Activated CD8-positive, alpha-beta memory T cell treated with anti-CD3 and anti-CD28 coated beads, Interleukin-2, amount 50 U/mL, for 1 hour (primary cell): ENCODE data around the gene KYAT1.
"Not testable (repeated sequence)": the region's sequence is repeated elsewhere in the genome, so short reads cannot be mapped to it uniquely, and the experiment has no call there.

ENCODE experiments used
- DNase-seq: peaks from one replicate; pipeline ENCODE4 v3.0.0-alpha.2; 2020; ENCODE audit errors: extremely low read depth

The KYAT1 gene

GRCh38 chr9:128885376-128885775, 3.6 kb upstream of the KYAT1 start:
- DNase-seq = no peak

- no peak for DNase-seq
Measured at GRCh38 chr9:128884164-128884563, 2.4 kb upstream of the KYAT1 start.

- DNase-seq = no peak
Measured at GRCh38 chr9:128882677-128883603, 1.2 kb upstream of the KYAT1 start.

GRCh38 chr9:128877852-128878251, 3.9 kb downstream of the KYAT1 start:
- DNase-seq = no peak

GRCh38 chr9:128870941-128871265, 10.8 kb downstream of the KYAT1 start:
- not testable (repeated sequence) for DNase-seq

GRCh38 chr9:128870128-128870940, 11.4 kb downstream of the KYAT1 start:
- DNase-seq = no peak

- DNase-seq = peak; percentile 44
Measured at GRCh38 chr9:128863647-128864046, 18.1 kb downstream of the KYAT1 start.

- DNase-seq = no peak
Measured at GRCh38 chr9:128862401-128862851, 19.3 kb downstream of the KYAT1 start.

- no peak for DNase-seq
Measured at GRCh38 chr9:128861501-128861900, 20.2 kb downstream of the KYAT1 start.

- DNase-seq = no peak
Measured at GRCh38 chr9:128860937-128861336, 20.8 kb downstream of the KYAT1 start.

- not testable (repeated sequence) for DNase-seq
Measured at GRCh38 chr9:128858476-128858875, 23.3 kb downstream of the KYAT1 start.

- not testable (repeated sequence) for DNase-seq
Measured at GRCh38 chr9:128854454-128854853, 27.3 kb downstream of the KYAT1 start.

GRCh38 chr9:128852646-128853045, 29.1 kb downstream of the KYAT1 start:
- DNase-seq = not testable (repeated sequence)

- not testable (repeated sequence) for DNase-seq
Measured at GRCh38 chr9:128851779-128852600, 29.8 kb downstream of the KYAT1 start.

- DNase-seq = not testable (repeated sequence)
Measured at GRCh38 chr9:128851024-128851423, 30.7 kb downstream of the KYAT1 start.

GRCh38 chr9:128847803-128848202, 33.9 kb downstream of the KYAT1 start:
- no peak for DNase-seq

- no peak for DNase-seq
Measured at GRCh38 chr9:128846680-128847030, 35.1 kb downstream of the KYAT1 start.

GRCh38 chr9:128845186-128845931, 36.4 kb downstream of the KYAT1 start:
- no peak for DNase-seq

GRCh38 chr9:128843171-128843570, 38.6 kb downstream of the KYAT1 start:
- DNase-seq = not testable (repeated sequence)

- DNase-seq = no peak
Measured at GRCh38 chr9:128841694-128842492, 39.9 kb downstream of the KYAT1 start.
